HL-60/S4 treated with retinoic acid at 250 ng/mL for 4 days and 3 days (cell line): ENCODE measurements around the gene SLC6A12.

ENCODE experiments used
- in situ Hi-C: fragments of 300-500 bp; cut with MboI; formaldehyde crosslinking; loops from 2 replicates; pipeline ENCODE4 v1.7.0; 2022; ENCODE audit warnings: low sequenced_read_pairs

SLC6A12 gene

GRCh38 chr12:180445-180844 lies 33.5 kb downstream of the SLC6A12 start:
- in situ Hi-C loops, result no loop called here

- in situ Hi-C loops, result no loop called here
Observed at GRCh38 chr12:179885-180284, 34.1 kb downstream of the SLC6A12 start.

GRCh38 chr12:179131-179884 lies 34.6 kb downstream of the SLC6A12 start:
- in situ Hi-C loops, result no loop called here

- in situ Hi-C loops, result no loop called here
Observed at GRCh38 chr12:178829-179109, 35.2 kb downstream of the SLC6A12 start.

GRCh38 chr12:177980-178828 lies 35.8 kb downstream of the SLC6A12 start:
- in situ Hi-C loops, result no loop called here

GRCh38 chr12:177336-177979 lies 36.5 kb downstream of the SLC6A12 start:
- in situ Hi-C loops, result no loop called here

GRCh38 chr12:176321-177181 lies 37.4 kb downstream of the SLC6A12 start:
- in situ Hi-C loops, result no loop called here

- in situ Hi-C loops, result no loop called here
Observed at GRCh38 chr12:175759-176158, 38.2 kb downstream of the SLC6A12 start.

GRCh38 chr12:175250-175649 lies 38.7 kb downstream of the SLC6A12 start:
- in situ Hi-C loops, result no loop called here

- in situ Hi-C loops, result no loop called here
Observed at GRCh38 chr12:174596-174995, 39.4 kb downstream of the SLC6A12 start.

GRCh38 chr12:174124-174523 lies 39.8 kb downstream of the SLC6A12 start:
- in situ Hi-C loops, result no loop called here

- in situ Hi-C loops, result no loop called here
Observed at GRCh38 chr12:172732-173161, 41.2 kb downstream of the SLC6A12 start.

GRCh38 chr12:171743-172676 lies 41.9 kb downstream of the SLC6A12 start:
- in situ Hi-C loops, result no loop called here

GRCh38 chr12:171276-171675 lies 42.7 kb downstream of the SLC6A12 start:
- in situ Hi-C loops, result no loop called here

- in situ Hi-C loops, result no loop called here
Observed at GRCh38 chr12:170371-171225, 43.4 kb downstream of the SLC6A12 start.

GRCh38 chr12:169528-170370 lies 44.2 kb downstream of the SLC6A12 start:
- in situ Hi-C loops, result no loop called here

GRCh38 chr12:168763-169525 lies 45.0 kb downstream of the SLC6A12 start:
- in situ Hi-C loops, result no loop called here
